CD4-positive, alpha-beta T cell treated with Interleukin-12 subunit alpha and Interleukin-12 subunit beta, for 1 hour (primary cell): ENCODE results near the gene PTGR2.
"Not testable (repeated sequence)": the region's sequence is repeated elsewhere in the genome, so short reads cannot be mapped to it uniquely, and the experiment has no call there.

ENCODE experiments used
- DNase-seq: peaks from one replicate; pipeline ENCODE4 v3.0.0-alpha.2; 2020

PTGR2 gene

GRCh38 chr14:73833530-73834260 is 17.9 kb upstream of the PTGR2 start:
- DNase-seq = no peak

- no peak for DNase-seq
These were observed 17.4 kb upstream of the PTGR2 start for GRCh38 chr14:73834261-73834625.

GRCh38 chr14:73838293-73839034 is 13.2 kb upstream of the PTGR2 start:
- not testable (repeated sequence) for DNase-seq

- no peak for DNase-seq
These were observed 9.4 kb upstream of the PTGR2 start for GRCh38 chr14:73842201-73842600.

GRCh38 chr14:73842851-73843250 is 8.8 kb upstream of the PTGR2 start:
- no peak for DNase-seq

- no peak for DNase-seq
These were observed 8.3 kb upstream of the PTGR2 start for GRCh38 chr14:73843296-73843695.

- no peak for DNase-seq
These were observed 4.7 kb upstream of the PTGR2 start for GRCh38 chr14:73846947-73847346.

GRCh38 chr14:73851000-73851399 is 631 bp upstream of the PTGR2 start:
- DNase-seq = no peak

GRCh38 chr14:73859145-73859544 is 7.5 kb downstream of the PTGR2 start:
- DNase-seq = no peak

GRCh38 chr14:73861073-73861472 is 9.4 kb downstream of the PTGR2 start:
- no peak for DNase-seq

GRCh38 chr14:73862480-73862879 is 10.8 kb downstream of the PTGR2 start:
- DNase-seq = no peak

- DNase-seq = no peak
These were observed 11.6 kb downstream of the PTGR2 start for GRCh38 chr14:73863209-73863608.

- no peak for DNase-seq
These were observed 14.0 kb downstream of the PTGR2 start for GRCh38 chr14:73865534-73866113.

GRCh38 chr14:73869754-73870153 is 18.1 kb downstream of the PTGR2 start:
- not testable (repeated sequence) for DNase-seq

- no peak for DNase-seq
These were observed 19.0 kb downstream of the PTGR2 start for GRCh38 chr14:73870525-73871235.

GRCh38 chr14:73873660-73874059 is 22.0 kb downstream of the PTGR2 start:
- no peak for DNase-seq

GRCh38 chr14:73877790-73878189 is 26.2 kb downstream of the PTGR2 start:
- DNase-seq = no peak

- no peak for DNase-seq
These were observed 26.8 kb downstream of the PTGR2 start for GRCh38 chr14:73878436-73878835.

- no peak for DNase-seq
These were observed 27.4 kb downstream of the PTGR2 start for GRCh38 chr14:73879027-73879426.

- DNase-seq = no peak
These were observed 33.0 kb downstream of the PTGR2 start for GRCh38 chr14:73884438-73885190.

GRCh38 chr14:73886449-73887317 is 35.1 kb downstream of the PTGR2 start, which contains the start of gene ZNF410:
Gene ZNF410 (plus strand): TSS chr14:73886859. CDS start chr14:73892176, 5,317 bp downstream.
- DNase-seq = peak; percentile 91

GRCh38 chr14:73887318-73887616 is 35.6 kb downstream of the PTGR2 start:
- no peak for DNase-seq
